GF-D8 (cell line): ENCODE measurements around the gene TRIM15.
A peak's percentile ranks its signal among the peaks of the same experiment; 100 is the strongest.
"Not testable (repeated sequence)": the region's sequence is repeated elsewhere in the genome, so short reads cannot be mapped to it uniquely, and the experiment has no call there.

Experiments used
- DNase-seq: peaks from one replicate; lab custom pipeline; 2025; lab: John Stamatoyannopoulos, UW

Gene TRIM15

GRCh38 chr6:30198166-30199084, 35.1 kb downstream of the TRIM15 start:
- DNase-seq, result no peak

DNA sequence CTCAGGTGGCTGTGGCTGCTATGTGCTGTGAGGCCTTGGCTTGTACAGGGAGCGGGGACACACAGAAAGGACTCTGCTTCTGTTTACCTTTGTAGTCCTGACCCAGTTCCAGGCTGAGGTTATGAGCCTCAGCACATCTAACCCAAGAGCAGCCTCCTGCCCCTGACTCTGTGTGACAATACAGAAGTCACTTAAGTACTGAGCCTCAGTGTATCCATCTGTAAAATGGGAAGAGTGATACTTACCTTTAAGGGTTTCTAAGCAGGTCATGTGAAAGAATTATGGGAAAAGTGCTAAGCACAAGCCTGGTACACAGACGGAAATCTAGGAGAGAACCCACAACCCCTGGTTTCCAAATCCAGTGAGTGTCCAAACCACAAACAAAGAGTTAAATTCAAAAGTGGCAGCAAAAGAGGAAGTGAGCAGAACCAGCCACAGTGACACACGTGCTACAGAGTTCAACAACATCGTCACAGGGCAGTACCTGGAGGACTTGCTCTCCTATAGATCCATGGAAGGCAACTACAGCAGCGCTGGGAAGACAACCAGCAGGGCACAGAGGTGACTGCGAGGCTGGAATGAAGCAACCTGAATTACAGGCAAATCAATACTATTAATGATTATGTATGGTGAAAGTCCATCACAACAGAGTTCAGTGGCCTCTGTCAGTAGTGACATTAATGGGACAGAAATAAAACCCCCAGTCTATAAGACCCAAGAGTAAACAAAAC, 37.4 kb downstream of the TRIM15 start:
- DNase-seq, result peak; percentile 75

DNA sequence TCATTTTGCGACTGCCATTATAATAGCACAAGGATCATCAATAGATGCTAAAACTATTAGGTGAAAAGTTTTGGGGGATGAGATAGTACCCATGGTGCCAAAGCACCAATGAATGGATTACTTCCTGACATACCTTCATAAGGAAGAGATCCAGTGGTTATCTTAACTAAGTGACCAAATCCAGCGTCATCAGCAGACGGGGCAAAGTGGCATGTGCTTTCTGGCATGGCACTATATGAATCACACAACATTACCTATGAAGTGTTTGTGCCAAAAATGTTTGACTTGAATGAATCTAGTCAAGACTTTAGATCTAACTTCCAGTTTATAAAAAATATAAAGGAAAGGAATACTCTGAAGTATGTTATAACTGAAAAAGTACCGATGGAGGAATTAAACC, 39.0 kb downstream of the TRIM15 start:
- no peak for DNase-seq

GRCh38 chr6:30204116-30204515, 40.8 kb downstream of the TRIM15 start:
- no peak for DNase-seq

GRCh38 chr6:30206152-30206551, 42.8 kb downstream of the TRIM15 start:
- DNase-seq, result no peak

DNA sequence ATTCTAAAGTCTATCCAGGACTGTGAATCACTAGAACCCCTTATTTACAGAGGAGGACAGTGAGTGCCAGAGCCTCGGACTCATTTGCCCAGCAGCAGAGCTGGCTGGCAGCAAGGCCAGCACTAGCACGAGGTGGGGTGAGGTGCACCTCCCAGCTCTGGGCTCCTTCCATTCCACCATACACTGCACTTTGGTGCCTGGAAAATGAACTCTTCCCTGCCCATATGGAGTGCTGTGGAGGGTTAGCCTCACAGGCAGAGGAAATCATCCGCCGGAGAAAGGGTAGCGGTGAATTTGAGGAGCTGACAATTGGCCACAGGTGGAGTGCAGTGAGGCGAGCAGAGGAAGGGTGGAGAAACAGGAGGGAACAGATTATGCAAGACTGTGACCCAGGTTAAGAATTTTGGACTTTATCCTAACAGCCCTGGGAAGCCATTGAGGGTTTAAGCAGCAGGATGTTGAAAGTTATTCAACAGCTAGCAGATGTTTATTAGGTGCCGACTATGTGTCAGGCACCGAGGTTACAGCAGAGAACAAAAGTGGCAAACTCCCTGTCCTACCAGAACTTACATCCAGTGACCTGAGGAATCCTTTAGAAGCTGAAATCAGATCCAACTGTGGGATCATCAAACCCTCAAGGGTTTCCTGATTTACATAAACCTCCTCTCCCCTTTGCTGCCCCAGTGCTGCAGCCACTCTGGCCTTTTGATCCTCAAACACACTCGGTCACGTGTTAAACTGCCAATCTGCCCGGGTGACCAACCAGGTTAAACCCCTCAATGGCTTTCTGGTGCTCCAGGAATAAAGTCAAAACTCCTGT, 43.7 kb downstream of the TRIM15 start:
- peak; percentile 29 for DNase-seq

DNA sequence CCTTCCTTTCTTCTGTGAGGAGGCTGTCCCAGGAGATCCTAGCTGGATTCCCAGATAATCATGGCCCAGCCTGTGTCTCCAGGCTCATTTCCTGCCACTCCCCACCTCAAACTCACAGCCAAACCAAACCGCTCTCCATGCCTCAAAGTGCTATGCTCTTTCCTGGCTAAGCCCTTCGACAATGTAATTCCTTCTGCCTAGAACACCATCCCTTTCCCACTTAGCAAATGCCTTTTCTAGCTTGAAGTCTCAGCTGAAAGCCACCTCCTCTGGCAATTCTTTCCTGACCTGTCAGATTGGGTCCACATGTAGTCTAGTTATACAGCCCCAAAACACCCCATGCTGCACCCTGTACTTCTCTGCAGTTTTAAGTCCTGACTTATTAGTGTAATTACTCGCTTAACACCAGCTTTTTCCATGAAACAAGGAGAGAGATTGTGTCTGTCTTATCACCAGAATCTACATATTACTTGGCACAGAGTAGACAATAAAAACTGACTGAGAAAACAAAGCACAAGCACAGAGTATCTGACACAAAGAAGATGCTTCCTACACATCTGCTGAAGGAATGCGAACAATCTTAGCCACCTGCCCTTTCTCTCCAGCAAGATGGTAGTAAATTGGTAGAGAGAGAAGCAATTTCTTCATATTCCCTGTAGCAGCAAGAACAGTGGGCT, 44.4 kb downstream of the TRIM15 start:
- DNase-seq, result no peak

GRCh38 chr6:30211306-30211705, 48.0 kb downstream of the TRIM15 start:
- no peak for DNase-seq

DNA sequence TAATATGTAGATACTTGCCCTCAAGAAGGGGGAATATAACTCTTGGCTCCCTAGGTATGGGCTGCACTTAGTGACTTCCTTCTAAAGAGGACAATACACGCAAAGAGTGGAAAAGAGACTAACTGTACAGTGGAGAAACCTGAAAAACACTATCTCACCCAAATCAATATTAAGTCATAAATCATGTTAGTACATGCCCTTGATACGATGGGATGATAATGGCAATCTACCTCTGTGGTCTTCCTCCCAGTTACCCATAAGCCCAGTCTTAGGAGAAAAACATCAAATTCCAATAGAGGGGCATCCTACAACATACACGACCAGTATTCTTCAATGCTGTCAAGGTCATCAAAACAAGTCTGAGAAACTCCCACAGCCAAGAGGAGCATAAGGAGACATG, 48.6 kb downstream of the TRIM15 start:
- no peak for DNase-seq

- DNase-seq, result peak; percentile 92
These were observed 49.7 kb downstream of the TRIM15 start, which contains the start of gene TRIM26 for GRCh38 chr6:30212865-30213666. Gene TRIM26, minus strand, starts transcription at chr6:30213406. Its CDS starts 14,303 bp downstream, at chr6:30199103.

- DNase-seq, result no peak
These were observed 50.3 kb downstream of the TRIM15 start for GRCh38 chr6:30213667-30213956.

- DNase-seq, result peak; percentile 50
These were observed 50.8 kb downstream of the TRIM15 start for GRCh38 chr6:30213957-30214656.

DNA sequence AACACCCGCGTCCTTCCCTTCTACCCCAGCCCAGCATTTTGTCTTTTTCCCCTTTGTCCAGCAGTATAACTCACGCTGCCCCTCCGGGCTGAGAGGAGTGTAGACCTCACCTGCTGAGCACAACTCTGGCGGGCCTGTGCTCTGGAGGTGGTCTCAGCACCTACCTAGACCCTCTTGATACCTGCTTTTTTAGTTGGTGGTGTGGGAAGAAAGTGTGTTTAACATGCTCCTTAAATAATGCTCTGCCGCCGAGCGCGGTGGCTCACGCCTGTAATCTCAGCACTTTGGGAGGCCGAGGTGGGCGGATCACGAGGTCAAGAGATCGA, 51.3 kb downstream of the TRIM15 start:
- no peak for DNase-seq

- no peak for DNase-seq
These were observed 52.8 kb downstream of the TRIM15 start for GRCh38 chr6:30216096-30216495.

- no peak for DNase-seq
These were observed 55.9 kb downstream of the TRIM15 start for GRCh38 chr6:30219244-30219643.

GRCh38 chr6:30221395-30221794, 58.0 kb downstream of the TRIM15 start:
- not testable (repeated sequence) for DNase-seq

DNA sequence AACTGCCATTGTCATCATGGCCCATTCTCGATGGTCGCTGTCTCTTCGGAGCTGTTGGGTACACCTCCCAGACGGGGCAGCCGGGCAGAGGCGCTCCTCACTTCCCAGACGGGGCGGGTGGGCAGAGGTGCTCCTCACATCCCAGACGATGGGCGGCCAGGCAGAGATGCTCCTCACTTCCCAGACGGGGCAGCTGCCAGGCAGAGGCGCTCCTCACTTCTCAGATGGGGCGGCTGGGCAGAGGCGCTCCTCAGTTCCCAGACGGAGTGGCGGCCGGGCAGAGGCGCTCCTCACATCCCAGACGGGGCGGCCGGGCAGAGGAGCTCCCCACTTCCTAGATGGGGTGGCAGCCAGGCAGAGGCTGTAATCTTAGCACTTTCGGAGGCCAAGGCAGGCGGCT, 58.6 kb downstream of the TRIM15 start:
- not testable (repeated sequence) for DNase-seq
